Neuronal stem cell (in vitro differentiated cells): ENCODE data around the gene NSUN4.

Experiments used
- DNase-seq: peaks from one replicate; pipeline ENCODE4 v3.0.0-alpha.2; 2013; ENCODE audit warnings: low spot score
- H2AFZ ChIP-seq: one replicate; pipeline ENCODE4 v1.6.1; 2013; ENCODE audit warnings: mild to moderate bottlenecking, low read length, inconsistent platforms
- H2AK5ac ChIP-seq: 2 replicates; pipeline ENCODE4 v1.6.1; 2013; ENCODE audit warnings: low read depth, mild to moderate bottlenecking, inconsistent platforms, low read length, moderate library complexity, mixed read lengths
- H2BK120ac ChIP-seq: 2 replicates; pipeline ENCODE4 v1.6.1; 2013; ENCODE audit warnings: low read depth, mild to moderate bottlenecking, inconsistent platforms, low read length, moderate library complexity, mixed read lengths
- H2BK12ac ChIP-seq: one replicate; pipeline ENCODE4 v1.6.1; 2013; ENCODE audit warnings: low read length, inconsistent platforms
- H2BK15ac ChIP-seq: 2 replicates; pipeline ENCODE4 v1.6.1; 2013; ENCODE audit warnings: mild to moderate bottlenecking, low read length, inconsistent platforms, mixed read lengths
- H2BK5ac ChIP-seq: one replicate; pipeline ENCODE4 v1.6.1; 2013; ENCODE audit warnings: inconsistent platforms, mild to moderate bottlenecking, low read length, moderate library complexity
- H3K14ac ChIP-seq: one replicate; pipeline ENCODE4 v1.6.1; 2013; ENCODE audit warnings: low read length, inconsistent platforms
- H3K18ac ChIP-seq: 2 replicates; pipeline ENCODE4 v1.6.1; 2013; ENCODE audit warnings: low read length, inconsistent platforms
- H3K23ac ChIP-seq: 2 replicates; pipeline ENCODE4 v1.6.1; 2013; ENCODE audit warnings: low read depth, mild to moderate bottlenecking, mixed read lengths, low read length, inconsistent platforms; ENCODE audit not compliant: poor library complexity
- H3K27ac ChIP-seq: replicated peaks from 3 replicates; pipeline ENCODE4 v1.5.1; 2013; ENCODE audit warnings: low read length, inconsistent platforms
- H3K27me3 ChIP-seq, 3 experiments: 2 replicates each; pipeline ENCODE4 v1.6.1; 2013; ENCODE audit warnings: low read length in 3 of 3, mild to moderate bottlenecking in 2 of 3, inconsistent platforms in 1 of 3, low read depth in 1 of 3, mixed read lengths in 1 of 3, moderate library complexity in 1 of 3; ENCODE audit not compliant: control insufficient read depth in 3 of 3, insufficient read depth in 3 of 3
- H3K36me3 ChIP-seq, 2 donors: replicated peaks in 1 of 2; 2 replicates each; pipeline ENCODE4 v1.6.1; 2013; ENCODE audit warnings: low read length in 2 of 2; ENCODE audit not compliant: control insufficient read depth in 2 of 2, insufficient read depth in 2 of 2
- H3K4ac ChIP-seq: 2 replicates; pipeline ENCODE4 v1.6.1; 2013; ENCODE audit warnings: inconsistent platforms, mild to moderate bottlenecking, low read length, moderate library complexity
- H3K4me1 ChIP-seq, 2 donors: 1 replicate in 1 of 2; 2 replicates in 1 of 2; pipeline ENCODE4 v1.6.1; 2013; ENCODE audit warnings: low read length in 2 of 2, low read depth in 1 of 2; ENCODE audit not compliant: control insufficient read depth in 2 of 2, insufficient read depth in 1 of 2
- H3K4me2 ChIP-seq: one replicate; pipeline ENCODE4 v1.6.1; 2013; ENCODE audit warnings: mild to moderate bottlenecking, low read length, inconsistent platforms; ENCODE audit not compliant: insufficient read depth, poor library complexity, severe bottlenecking
- H3K4me3 ChIP-seq, 2 donors: 2 replicates each; pipeline ENCODE4 v1.5.1; 2013; ENCODE audit warnings: low read length in 2 of 2, mild to moderate bottlenecking in 2 of 2, inconsistent platforms in 1 of 2, moderate library complexity in 1 of 2
- H3K79me1 ChIP-seq: one replicate; pipeline ENCODE4 v1.6.1; 2013; ENCODE audit warnings: low read depth, mild to moderate bottlenecking, inconsistent platforms, low read length, moderate library complexity
- H3K9ac ChIP-seq: one replicate; pipeline ENCODE4 v1.6.1; 2013; ENCODE audit warnings: mild to moderate bottlenecking, low read depth, low read length, inconsistent platforms; ENCODE audit not compliant: poor library complexity
- H3K9me3 ChIP-seq, 2 donors: replicated peaks in 1 of 2; 2 replicates each; pipeline versions ENCODE3 to v1.6.1; 2013; ENCODE audit warnings: low read length in 2 of 2, mild to moderate bottlenecking in 2 of 2, inconsistent platforms in 1 of 2, low read depth in 1 of 2, mixed read lengths in 1 of 2, moderate library complexity in 1 of 2; ENCODE audit not compliant: control insufficient read depth in 2 of 2, insufficient read depth in 1 of 2
- H4K8ac ChIP-seq: one replicate; pipeline ENCODE4 v1.6.1; 2013; ENCODE audit warnings: low read depth, mild to moderate bottlenecking, inconsistent platforms, low read length, moderate library complexity
- H4K91ac ChIP-seq: one replicate; pipeline ENCODE4 v1.6.1; 2013; ENCODE audit warnings: low read length, low read depth, mild to moderate bottlenecking, inconsistent platforms; ENCODE audit not compliant: poor library complexity
- WGBS, 2 donors: extraction: QIAGEN DNeasy Blood & Tissue Kit; methylation state at CpG; one replicate each; pipeline ENCODE4 v1.1.7; 2013; ENCODE audit warnings: missing lambda C conversion rate in 2 of 2, mixed read lengths in 1 of 2; ENCODE audit not compliant: insufficient read length in 2 of 2, insufficient replicate concordance in 1 of 2; ENCODE audit errors: extremely low coverage in 2 of 2; 5-methylcytosine and 5-hydroxymethylcytosine counted together

Gene NSUN4

GRCh38 chr1:46301406-46301807, 39.2 kb upstream of the NSUN4 start:
- Histone ChIP-seq H3K4ac (peak overlapping the region; percentile 95), H3K4me3 (peak overlapping the region; percentile 87 to 93), H2AK5ac (peak overlapping the region; percentile 44), H2AFZ (peak overlapping the region; percentile 86), H2BK120ac (peak overlapping the region; percentile 4), H3K18ac (peak overlapping the region; percentile 98), H3K27ac (peak overlapping the region; percentile 86), H4K8ac (no peak overlapping the region), H2BK12ac (no peak overlapping the region), H3K27me3 (no peaks in the 10 kb centered on the region), H3K23ac (peak overlapping the region; percentile 98), H2BK5ac (peak overlapping the region; percentile 98), H3K4me1 (peaks cover 10 to 12% of the 10 kb centered on the region in 2 donors), H2BK15ac (no peak overlapping the region), H3K14ac (peak overlapping the region; percentile 48), H3K36me3 (peaks cover 9 to 29% of the 10 kb centered on the region in 2 donors), H3K4me2 (peak overlapping the region; percentile 98), H3K9me3 (no peaks in the 10 kb centered on the region), H3K79me1 (peaks cover 6% of the 10 kb centered on the region), H4K91ac (peak overlapping the region; percentile 54), H3K9ac (peak overlapping the region; percentile 98)
- peak; percentile 11 for DNase-seq
- WGBS, 2 donors, result no CpG with 5 or more reads among the region's 17 CpGs

- Histone ChIP-seq H3K9ac (peak overlapping the region; percentile 98), H2AK5ac (peak overlapping the region; percentile 44), H3K9me3 (no peaks in the 10 kb centered on the region)
Observed at GRCh38 chr1:46301808-46302640, 38.6 kb upstream of the NSUN4 start.

GRCh38 chr1:46302641-46303037, 38.0 kb upstream of the NSUN4 start:
- no peaks in the 10 kb centered on the region for H3K27me3 ChIP-seq
- H3K14ac ChIP-seq, result peak overlapping the region; percentile 73
- H2AFZ ChIP-seq, result peak overlapping the region; percentile 86
- H3K18ac ChIP-seq, result peak overlapping the region; percentile 98
- H3K4me2 ChIP-seq, result peak overlapping the region; percentile 98
- peak overlapping the region; percentile 86 for H3K27ac ChIP-seq
- peak overlapping the region; percentile 16 for H2BK12ac ChIP-seq
- peak overlapping the region; percentile 94 for H3K23ac ChIP-seq
- peak overlapping the region; percentile 72 for H2BK120ac ChIP-seq
- H2BK5ac ChIP-seq, result peak overlapping the region; percentile 98
- H3K36me3 ChIP-seq, result peaks cover 0 to 29% of the 10 kb centered on the region in 2 donors
- no peak for DNase-seq
- peaks cover 6% of the 10 kb centered on the region for H3K79me1 ChIP-seq
- no peak overlapping the region for H4K8ac ChIP-seq
- WGBS, 2 donors, result no CpG with 5 or more reads among the region's 32 CpGs
- H2AK5ac ChIP-seq, result peak overlapping the region; percentile 44
- H4K91ac ChIP-seq, result peak overlapping the region; percentile 3
- peak overlapping the region; percentile 69 for H3K4ac ChIP-seq
- peak overlapping the region; percentile 83 for H2BK15ac ChIP-seq
- peaks cover 10 to 12% of the 10 kb centered on the region in 2 donors for H3K4me1 ChIP-seq
- peak overlapping the region; percentile 98 for H3K9ac ChIP-seq
- peak overlapping the region; percentile 87 to 93 for H3K4me3 ChIP-seq
- H3K9me3 ChIP-seq, result no peaks in the 10 kb centered on the region

More at GRCh38 chr1:46301808-46302640, 38.6 kb upstream of the NSUN4 start:
- Histone ChIP-seq H4K8ac (no peak overlapping the region), H3K4me2 (peak overlapping the region; percentile 98), H2AFZ (peak overlapping the region; percentile 86), H3K23ac (peak overlapping the region; percentile 98), H3K79me1 (peaks cover 6% of the 10 kb centered on the region), H3K4ac (peak overlapping the region; percentile 95), H3K4me3 (peak overlapping the region; percentile 87 to 93), H2BK5ac (peak overlapping the region; percentile 98), H3K4me1 (peaks cover 10 to 12% of the 10 kb centered on the region in 2 donors), H4K91ac (peak overlapping the region; percentile 54), H2BK12ac (peak overlapping the region; percentile 16), H3K36me3 (peaks cover 5 to 29% of the 10 kb centered on the region in 2 donors), H3K27ac (peak overlapping the region; percentile 86), H2BK15ac (peak overlapping the region; percentile 83), H3K27me3 (no peaks in the 10 kb centered on the region), H3K18ac (peak overlapping the region; percentile 98), H2BK120ac (peak overlapping the region; percentile 72), H3K14ac (peak overlapping the region; percentile 48)
- DNase-seq, result peak; percentile 63
- no CpG with 5 or more reads among the region's 79 CpGs for WGBS, 2 donors
